Measurements from ENCODE around the gene FLRT1.

Gene FLRT1

GRCh38 chr11:63993100-63993499 is 42.6 kb upstream of the FLRT1 start:
- Histone ChIP-seq H4K12ac (ENCODE audit: low read depth, low read length) (no peak overlapping the region), H3K23ac (ENCODE audit: low read length) (no peak overlapping the region), H3K4me1 (ENCODE audit: control insufficient read depth in 1 of 2, insufficient read depth in 2 of 2, low read length in 2 of 2) (peaks cover 0 to 2% of the 10 kb centered on the region in 2 experiments), H3K36me3 (ENCODE audit: control insufficient read depth in 1 of 2, insufficient read depth in 2 of 2, low read length in 2 of 2) (peaks cover 68 to 74% of the 10 kb centered on the region in 2 experiments), H4K91ac (ENCODE audit: low read depth, low read length) (no peak overlapping the region), H3K9me3 (ENCODE audit: insufficient read depth, low read depth, low read length) (no peaks in the 10 kb centered on the region), H3K14ac (ENCODE audit: low read length) (no peak overlapping the region), H2BK5ac (ENCODE audit: low read depth, low read length, poor library complexity) (no peak overlapping the region), H3K18ac (ENCODE audit: low read length) (no peak overlapping the region), H3K4ac (ENCODE audit: low read depth, low read length) (no peak overlapping the region), H3K79me1 (ENCODE audit: low read length) (no peaks in the 10 kb centered on the region), H3K27me3 (ENCODE audit: insufficient read depth, low read length) (no peaks in the 10 kb centered on the region), H3K27ac (ENCODE audit: low read depth, low read length) (no peak overlapping the region), H2BK12ac (ENCODE audit: low read length) (no peak overlapping the region), H2AFZ (ENCODE audit: insufficient read depth, low read length, poor library complexity) (no peak overlapping the region), H3K79me2 (ENCODE audit: control insufficient read depth, insufficient read depth, low read length, poor library complexity) (no peaks in the 10 kb centered on the region), H2BK120ac (ENCODE audit: insufficient read depth, low read length, poor library complexity) (no peak overlapping the region), H3K4me2 (ENCODE audit: low read length) (no peak overlapping the region), H3K4me3 (ENCODE audit: low read depth, low read length) (no peak overlapping the region), H4K8ac (ENCODE audit: low read depth, low read length) (no peak overlapping the region), H3K9ac (ENCODE audit: low read length) (no peak overlapping the region), H2AK5ac (ENCODE audit: low read length) (no peak overlapping the region)
- no peak for DNase-seq
- WGBS (ENCODE audit: extremely low coverage, insufficient coverage, insufficient read length), result no CpG with 5 or more reads among the region's 5 CpGs

GRCh38 chr11:63993993-63994392 is 41.7 kb upstream of the FLRT1 start:
- no peak overlapping the region for H2BK120ac ChIP-seq (ENCODE audit: insufficient read depth, low read length, poor library complexity)
- H3K23ac ChIP-seq (ENCODE audit: low read length), result no peak overlapping the region
- H2BK5ac ChIP-seq (ENCODE audit: low read depth, low read length, poor library complexity), result no peak overlapping the region
- no peak overlapping the region for H4K8ac ChIP-seq (ENCODE audit: low read depth, low read length)
- H2BK12ac ChIP-seq (ENCODE audit: low read length), result no peak overlapping the region
- H3K9me3 ChIP-seq (ENCODE audit: insufficient read depth, low read depth, low read length), result no peaks in the 10 kb centered on the region
- no peak overlapping the region for H3K4me2 ChIP-seq (ENCODE audit: low read length)
- no peaks in the 10 kb centered on the region for H3K79me2 ChIP-seq (ENCODE audit: control insufficient read depth, insufficient read depth, low read length, poor library complexity)
- H3K4me3 ChIP-seq (ENCODE audit: low read depth, low read length), result no peak overlapping the region
- peaks cover 66 to 69% of the 10 kb centered on the region in 2 experiments for H3K36me3 ChIP-seq (ENCODE audit: control insufficient read depth in 1 of 2, insufficient read depth in 2 of 2, low read length in 2 of 2)
- no peaks in the 10 kb centered on the region for H3K27me3 ChIP-seq (ENCODE audit: insufficient read depth, low read length)
- no peak overlapping the region for H3K14ac ChIP-seq (ENCODE audit: low read length)
- WGBS (ENCODE audit: extremely low coverage, insufficient coverage, insufficient read length), result no CpG with 5 or more reads among the region's 6 CpGs
- H2AK5ac ChIP-seq (ENCODE audit: low read length), result no peak overlapping the region
- no peaks in the 10 kb centered on the region for H3K79me1 ChIP-seq (ENCODE audit: low read length)
- no peak overlapping the region for H3K9ac ChIP-seq (ENCODE audit: low read length)
- H3K4me1 ChIP-seq (ENCODE audit: control insufficient read depth in 1 of 2, insufficient read depth in 2 of 2, low read length in 2 of 2), result peaks cover 6 to 7% of the 10 kb centered on the region in 2 experiments
- H2AFZ ChIP-seq (ENCODE audit: insufficient read depth, low read length, poor library complexity), result no peak overlapping the region
- no peak overlapping the region for H3K27ac ChIP-seq (ENCODE audit: low read depth, low read length)
- H4K12ac ChIP-seq (ENCODE audit: low read depth, low read length), result no peak overlapping the region
- no peak for DNase-seq
- no peak overlapping the region for H4K91ac ChIP-seq (ENCODE audit: low read depth, low read length)
- H3K4ac ChIP-seq (ENCODE audit: low read depth, low read length), result no peak overlapping the region
- no peak overlapping the region for H3K18ac ChIP-seq (ENCODE audit: low read length)

GRCh38 chr11:63996512-63996911 is 39.2 kb upstream of the FLRT1 start:
- H3K4me1 ChIP-seq (ENCODE audit: control insufficient read depth in 1 of 2, insufficient read depth in 2 of 2, low read length in 2 of 2), result peaks cover 15% of the 10 kb centered on the region in 2 experiments
- no peak overlapping the region for H2AFZ ChIP-seq (ENCODE audit: insufficient read depth, low read length, poor library complexity)
- H2BK120ac ChIP-seq (ENCODE audit: insufficient read depth, low read length, poor library complexity), result no peak overlapping the region
- H3K27ac ChIP-seq (ENCODE audit: low read depth, low read length), result no peak overlapping the region
- no peak overlapping the region for H4K91ac ChIP-seq (ENCODE audit: low read depth, low read length)
- no peak overlapping the region for H3K9ac ChIP-seq (ENCODE audit: low read length)
- no peak overlapping the region for H3K23ac ChIP-seq (ENCODE audit: low read length)
- no peaks in the 10 kb centered on the region for H3K27me3 ChIP-seq (ENCODE audit: insufficient read depth, low read length)
- H3K36me3 ChIP-seq (ENCODE audit: control insufficient read depth in 1 of 2, insufficient read depth in 2 of 2, low read length in 2 of 2), result peaks cover 52 to 54% of the 10 kb centered on the region in 2 experiments
- no peak overlapping the region for H4K12ac ChIP-seq (ENCODE audit: low read depth, low read length)
- no peak overlapping the region for H2AK5ac ChIP-seq (ENCODE audit: low read length)
- no peak overlapping the region for H3K4me3 ChIP-seq (ENCODE audit: low read depth, low read length)
- no peak overlapping the region for H3K14ac ChIP-seq (ENCODE audit: low read length)
- no CpG with 5 or more reads among the region's 18 CpGs for WGBS (ENCODE audit: extremely low coverage, insufficient coverage, insufficient read length)
- no peak overlapping the region for H2BK12ac ChIP-seq (ENCODE audit: low read length)
- H4K8ac ChIP-seq (ENCODE audit: low read depth, low read length), result no peak overlapping the region
- no peaks in the 10 kb centered on the region for H3K79me1 ChIP-seq (ENCODE audit: low read length)
- no peak overlapping the region for H3K4ac ChIP-seq (ENCODE audit: low read depth, low read length)
- no peaks in the 10 kb centered on the region for H3K79me2 ChIP-seq (ENCODE audit: control insufficient read depth, insufficient read depth, low read length, poor library complexity)
- H3K18ac ChIP-seq (ENCODE audit: low read length), result no peak overlapping the region
- H3K9me3 ChIP-seq (ENCODE audit: insufficient read depth, low read depth, low read length), result no peaks in the 10 kb centered on the region
- H2BK5ac ChIP-seq (ENCODE audit: low read depth, low read length, poor library complexity), result no peak overlapping the region
- no peak for DNase-seq
- no peak overlapping the region for H3K4me2 ChIP-seq (ENCODE audit: low read length)

DNA sequence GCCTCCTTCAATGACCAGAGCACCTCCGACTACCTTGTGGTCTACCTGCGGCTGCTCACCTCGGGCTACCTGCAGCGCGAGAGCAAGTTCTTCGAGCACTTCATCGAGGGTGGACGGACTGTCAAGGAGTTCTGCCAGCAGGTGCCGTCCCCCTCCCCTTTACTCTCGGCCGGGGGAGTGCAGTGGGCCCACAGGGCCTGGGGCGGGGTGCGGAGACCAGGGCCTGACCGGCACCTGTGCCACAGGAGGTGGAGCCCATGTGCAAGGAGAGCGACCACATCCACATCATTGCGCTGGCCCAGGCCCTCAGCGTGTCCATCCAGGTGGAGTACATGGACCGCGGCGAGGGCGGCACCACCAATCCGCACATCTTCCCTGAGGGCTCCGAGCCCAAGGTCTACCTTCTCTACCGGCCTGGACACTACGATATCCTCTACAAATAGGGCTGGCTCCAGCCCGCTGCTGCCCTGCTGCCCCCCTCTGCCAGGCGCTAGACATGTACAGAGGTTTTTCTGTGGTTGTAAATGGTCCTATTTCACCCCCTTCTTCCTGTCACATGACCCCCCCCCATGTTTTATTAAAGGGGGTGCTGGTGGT is 38.5 kb upstream of the FLRT1 start:
- no peak for DNase-seq
- no peak overlapping the region for H4K8ac ChIP-seq (ENCODE audit: low read depth, low read length)
- H3K4me2 ChIP-seq (ENCODE audit: low read length), result no peak overlapping the region
- H3K4ac ChIP-seq (ENCODE audit: low read depth, low read length), result no peak overlapping the region
- H4K12ac ChIP-seq (ENCODE audit: low read depth, low read length), result no peak overlapping the region
- H3K79me1 ChIP-seq (ENCODE audit: low read length), result no peaks in the 10 kb centered on the region
- no peak overlapping the region for H3K18ac ChIP-seq (ENCODE audit: low read length)
- H3K23ac ChIP-seq (ENCODE audit: low read length), result no peak overlapping the region
- H2BK12ac ChIP-seq (ENCODE audit: low read length), result no peak overlapping the region
- no peak overlapping the region for H2AFZ ChIP-seq (ENCODE audit: insufficient read depth, low read length, poor library complexity)
- no peak overlapping the region for H2AK5ac ChIP-seq (ENCODE audit: low read length)
- H4K91ac ChIP-seq (ENCODE audit: low read depth, low read length), result no peak overlapping the region
- H2BK120ac ChIP-seq (ENCODE audit: insufficient read depth, low read length, poor library complexity), result no peak overlapping the region
- H3K79me2 ChIP-seq (ENCODE audit: control insufficient read depth, insufficient read depth, low read length, poor library complexity), result no peaks in the 10 kb centered on the region
- peaks cover 49 to 51% of the 10 kb centered on the region in 2 experiments for H3K36me3 ChIP-seq (ENCODE audit: control insufficient read depth in 1 of 2, insufficient read depth in 2 of 2, low read length in 2 of 2)
- H3K9me3 ChIP-seq (ENCODE audit: insufficient read depth, low read depth, low read length), result no peaks in the 10 kb centered on the region
- WGBS (ENCODE audit: extremely low coverage, insufficient coverage, insufficient read length), result no CpG with 5 or more reads among the region's 27 CpGs
- H3K4me3 ChIP-seq (ENCODE audit: low read depth, low read length), result no peak overlapping the region
- H3K9ac ChIP-seq (ENCODE audit: low read length), result no peak overlapping the region
- H3K14ac ChIP-seq (ENCODE audit: low read length), result no peak overlapping the region
- H3K4me1 ChIP-seq (ENCODE audit: control insufficient read depth in 1 of 2, insufficient read depth in 2 of 2, low read length in 2 of 2), result peaks cover 15% of the 10 kb centered on the region in 2 experiments
- no peak overlapping the region for H3K27ac ChIP-seq (ENCODE audit: low read depth, low read length)
- H3K27me3 ChIP-seq (ENCODE audit: insufficient read depth, low read length), result no peaks in the 10 kb centered on the region
- no peak overlapping the region for H2BK5ac ChIP-seq (ENCODE audit: low read depth, low read length, poor library complexity)
